Measurements from ENCODE around the gene ZNF221.

The ZNF221 gene

DNA sequence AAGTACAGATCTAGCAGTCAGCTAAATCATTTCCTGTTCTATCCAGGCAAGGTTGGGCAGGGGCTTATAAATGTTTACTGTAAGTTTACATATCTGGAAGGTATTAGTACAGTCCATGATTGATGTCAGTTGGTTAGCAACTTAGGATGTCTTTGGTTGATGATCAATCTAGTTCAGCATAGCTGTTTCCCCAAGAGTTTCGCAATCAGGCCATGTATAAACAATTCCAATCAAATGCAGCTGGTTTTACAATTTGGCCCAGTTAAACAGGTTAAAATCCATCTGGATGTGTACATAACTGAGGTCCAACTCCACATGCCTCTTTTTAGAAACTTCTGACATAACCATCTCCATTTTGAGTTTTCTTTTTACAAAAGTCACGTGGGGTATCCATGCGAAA lies 6.9 kb downstream of the ZNF221 start:
- H3K36me3 ChIP-seq (ENCODE audit: control insufficient read depth, insufficient read depth, low read length), result peaks cover 6% of the 10 kb centered on the region; the same call in 1 of the 2 replicates
- H3K27me3 ChIP-seq (ENCODE audit: control insufficient read depth, insufficient read depth, low read length), result no peaks in the 10 kb centered on the region
- no peak overlapping the region for H3K9ac ChIP-seq (ENCODE audit: low read depth, low read length)
- no peaks in the 10 kb centered on the region for H3K4me1 ChIP-seq (ENCODE audit: control insufficient read depth, insufficient read depth, low read length)
- H3K9me3 ChIP-seq (ENCODE audit: control insufficient read depth, insufficient read depth, low read length), result peaks cover 38% of the 10 kb centered on the region
- no peak overlapping the region for H3K27ac ChIP-seq (ENCODE audit: low read depth, low read length)
- no peak overlapping the region for H3K4me3 ChIP-seq (ENCODE audit: low read depth, low read length)

GRCh38 chr19:43960411-43960810 lies 9.4 kb downstream of the ZNF221 start:
- no peak overlapping the region for H3K9ac ChIP-seq (ENCODE audit: low read depth, low read length)
- H3K27me3 ChIP-seq (ENCODE audit: control insufficient read depth, insufficient read depth, low read length), result no peaks in the 10 kb centered on the region
- peaks cover 62% of the 10 kb centered on the region for H3K9me3 ChIP-seq (ENCODE audit: control insufficient read depth, insufficient read depth, low read length)
- H3K4me3 ChIP-seq (ENCODE audit: low read depth, low read length), result no peak overlapping the region
- no peaks in the 10 kb centered on the region for H3K4me1 ChIP-seq (ENCODE audit: control insufficient read depth, insufficient read depth, low read length)
- H3K36me3 ChIP-seq (ENCODE audit: control insufficient read depth, insufficient read depth, low read length), result peaks cover 23% of the 10 kb centered on the region
- H3K27ac ChIP-seq (ENCODE audit: low read depth, low read length), result no peak overlapping the region

- Histone ChIP-seq H3K27me3 (ENCODE audit: control insufficient read depth, insufficient read depth, low read length) (no peaks in the 10 kb centered on the region), H3K4me3 (ENCODE audit: low read depth, low read length) (no peak overlapping the region; the same call in 1 of the 2 replicates), H3K36me3 (ENCODE audit: control insufficient read depth, insufficient read depth, low read length) (peaks cover 70% of the 10 kb centered on the region), H3K9ac (ENCODE audit: low read depth, low read length) (no peak overlapping the region), H3K9me3 (ENCODE audit: control insufficient read depth, insufficient read depth, low read length) (peaks cover 84% of the 10 kb centered on the region), H3K27ac (ENCODE audit: low read depth, low read length) (no peak overlapping the region), H3K4me1 (ENCODE audit: control insufficient read depth, insufficient read depth, low read length) (no peaks in the 10 kb centered on the region)
Observed at GRCh38 chr19:43966079-43966694, 15.2 kb downstream of the ZNF221 start.

DNA sequence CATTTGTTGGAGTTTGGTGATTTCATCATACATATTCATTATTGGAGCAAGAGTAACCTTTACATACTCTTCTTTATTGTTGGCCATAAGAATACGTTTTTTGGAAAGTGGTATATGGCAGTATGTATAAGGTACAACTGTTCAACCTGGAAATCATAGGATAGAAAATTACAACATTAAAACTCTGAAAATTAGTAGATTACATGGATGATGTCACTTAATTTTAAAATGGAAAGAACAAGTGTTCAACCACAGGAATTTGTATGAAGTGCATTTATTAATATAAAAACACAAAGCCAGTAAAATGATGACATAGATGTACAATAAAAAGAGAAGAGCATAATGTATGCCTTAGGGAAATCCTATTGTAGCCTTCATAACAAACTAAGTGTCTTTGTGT lies 25.7 kb downstream of the ZNF221 start:
- Histone ChIP-seq H3K27me3 (ENCODE audit: control insufficient read depth, insufficient read depth, low read length) (no peaks in the 10 kb centered on the region), H3K36me3 (ENCODE audit: control insufficient read depth, insufficient read depth, low read length) (no peaks in the 10 kb centered on the region), H3K27ac (ENCODE audit: low read depth, low read length) (no peak overlapping the region), H3K9me3 (ENCODE audit: control insufficient read depth, insufficient read depth, low read length) (peaks cover 58% of the 10 kb centered on the region), H3K9ac (ENCODE audit: low read depth, low read length) (no peak overlapping the region), H3K4me1 (ENCODE audit: control insufficient read depth, insufficient read depth, low read length) (no peaks in the 10 kb centered on the region), H3K4me3 (ENCODE audit: low read depth, low read length) (no peak overlapping the region)

- Histone ChIP-seq H3K4me1 (ENCODE audit: control insufficient read depth, insufficient read depth, low read length) (no peaks in the 10 kb centered on the region), H3K27me3 (ENCODE audit: control insufficient read depth, insufficient read depth, low read length) (no peaks in the 10 kb centered on the region), H3K36me3 (ENCODE audit: control insufficient read depth, insufficient read depth, low read length) (no peaks in the 10 kb centered on the region), H3K4me3 (ENCODE audit: low read depth, low read length) (peak overlapping the region; percentile 27), H3K27ac (ENCODE audit: low read depth, low read length) (no peak overlapping the region), H3K9ac (ENCODE audit: low read depth, low read length) (no peak overlapping the region), H3K9me3 (ENCODE audit: control insufficient read depth, insufficient read depth, low read length) (peaks cover 6% of the 10 kb centered on the region; the same call in 1 of the 2 replicates)
Observed at GRCh38 chr19:43983544-43983911, 32.5 kb downstream of the ZNF221 start.

DNA sequence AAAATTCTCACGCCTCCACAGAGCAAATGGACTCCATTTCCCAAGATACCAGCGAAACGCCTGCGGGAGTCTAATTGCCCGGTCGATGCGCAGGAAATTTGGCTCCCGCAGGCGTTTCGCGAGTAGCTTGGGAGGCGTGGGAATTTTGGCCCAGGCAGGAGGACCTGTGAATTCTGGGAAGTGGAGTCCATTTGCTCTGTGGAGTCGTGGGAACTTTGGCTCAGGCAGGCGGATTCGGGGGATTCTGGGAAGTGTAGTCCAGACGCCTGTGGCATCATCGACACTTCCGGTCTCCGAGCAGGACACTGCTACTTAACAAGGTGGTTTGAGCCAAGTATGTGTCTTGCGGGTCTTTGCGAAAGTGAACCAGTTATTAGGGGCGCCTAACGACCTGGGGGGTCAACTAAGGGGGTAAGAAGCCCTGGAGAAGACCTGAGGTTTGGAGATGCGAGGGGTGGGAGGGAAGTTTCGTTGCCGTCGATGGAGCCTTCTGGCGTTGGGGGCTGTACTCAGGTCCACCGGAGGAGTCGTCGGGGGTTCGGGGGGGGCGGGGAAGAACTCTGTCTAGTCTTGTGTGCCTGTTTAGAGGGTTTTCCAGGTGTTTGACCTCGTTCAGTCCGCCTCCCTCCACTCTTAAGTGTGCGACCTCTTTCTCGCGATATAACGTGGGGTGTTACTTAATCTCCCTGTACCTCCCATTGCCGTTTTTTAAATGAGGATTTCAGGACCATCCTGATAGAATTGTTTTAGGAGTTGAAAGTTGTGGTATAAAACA lies 33.1 kb downstream of the ZNF221 start, which contains the start of gene ZNF155:
Gene ZNF155 (plus strand): TSS at position 277 of the 775 bp plus-strand sequence. CDS start 4,356 bp downstream, outside the sequence.
- Histone ChIP-seq H3K27ac (ENCODE audit: low read depth, low read length) (no peak within 1 kb of the TSS), H3K27me3 (ENCODE audit: control insufficient read depth, insufficient read depth, low read length) (no peaks in the 10 kb centered on the region), H3K36me3 (ENCODE audit: control insufficient read depth, insufficient read depth, low read length) (0 out of 2 replicates have a peak, but pooled peaks cover 2% of the 10 kb centered on the region), H3K4me1 (ENCODE audit: control insufficient read depth, insufficient read depth, low read length) (no peaks in the 10 kb centered on the region), H3K4me3 (ENCODE audit: low read depth, low read length) (peak within 1 kb of the TSS; percentile 97), H3K9me3 (ENCODE audit: control insufficient read depth, insufficient read depth, low read length) (peaks cover 6% of the 10 kb centered on the region; the same call in 1 of the 2 replicates), H3K9ac (ENCODE audit: low read depth, low read length) (peak within 1 kb of the TSS; percentile 50; the same call in 1 of the 2 replicates)

GRCh38 chr19:43984687-43985000 lies 33.6 kb downstream of the ZNF221 start:
- peak overlapping the region; percentile 97 for H3K4me3 ChIP-seq (ENCODE audit: low read depth, low read length)
- peaks cover 7% of the 10 kb centered on the region; the same call in 1 of the 2 replicates for H3K36me3 ChIP-seq (ENCODE audit: control insufficient read depth, insufficient read depth, low read length)
- 0 out of 2 replicates have a peak overlapping the region, but pooled peaks have one; percentile 50 for H3K9ac ChIP-seq (ENCODE audit: low read depth, low read length)
- H3K9me3 ChIP-seq (ENCODE audit: control insufficient read depth, insufficient read depth, low read length), result peaks cover 4% of the 10 kb centered on the region; the same call in 1 of the 2 replicates
- no peak overlapping the region for H3K27ac ChIP-seq (ENCODE audit: low read depth, low read length)
- H3K27me3 ChIP-seq (ENCODE audit: control insufficient read depth, insufficient read depth, low read length), result no peaks in the 10 kb centered on the region
- no peaks in the 10 kb centered on the region for H3K4me1 ChIP-seq (ENCODE audit: control insufficient read depth, insufficient read depth, low read length)

GRCh38 chr19:43997631-43998290 lies 46.7 kb downstream of the ZNF221 start:
- no peaks in the 10 kb centered on the region for H3K9me3 ChIP-seq (ENCODE audit: control insufficient read depth, insufficient read depth, low read length)
- no peaks in the 10 kb centered on the region for H3K4me1 ChIP-seq (ENCODE audit: control insufficient read depth, insufficient read depth, low read length)
- no peak overlapping the region for H3K4me3 ChIP-seq (ENCODE audit: low read depth, low read length)
- H3K27me3 ChIP-seq (ENCODE audit: control insufficient read depth, insufficient read depth, low read length), result no peaks in the 10 kb centered on the region
- no peak overlapping the region for H3K9ac ChIP-seq (ENCODE audit: low read depth, low read length)
- peaks cover 18% of the 10 kb centered on the region; the same call in 1 of the 2 replicates for H3K36me3 ChIP-seq (ENCODE audit: control insufficient read depth, insufficient read depth, low read length)
- H3K27ac ChIP-seq (ENCODE audit: low read depth, low read length), result no peak overlapping the region

DNA sequence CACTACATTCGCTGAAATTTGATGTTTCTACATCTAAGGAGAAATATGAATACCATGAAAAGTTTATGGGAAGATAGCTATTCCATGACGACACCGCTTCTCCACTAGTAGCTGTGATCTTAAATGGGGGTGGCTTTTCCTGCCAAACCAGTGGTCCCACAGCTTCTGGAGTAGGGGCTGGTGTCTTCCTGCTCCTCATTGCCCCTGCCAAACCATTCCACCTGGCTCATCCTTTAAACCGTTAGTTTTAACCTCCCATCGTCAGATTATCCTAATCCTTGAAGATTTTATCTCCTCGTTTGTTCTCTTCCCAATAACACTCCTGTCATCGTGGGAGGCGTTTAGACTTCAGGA lies 51.2 kb downstream of the ZNF221 start:
- peaks cover 5% of the 10 kb centered on the region; the same call in 1 of the 2 replicates for H3K36me3 ChIP-seq (ENCODE audit: control insufficient read depth, insufficient read depth, low read length)
- peak overlapping the region; percentile 91 for H3K4me3 ChIP-seq (ENCODE audit: low read depth, low read length)
- H3K4me1 ChIP-seq (ENCODE audit: control insufficient read depth, insufficient read depth, low read length), result peaks cover 5% of the 10 kb centered on the region; the same call in 1 of the 2 replicates
- 0 out of 2 replicates have a peak overlapping the region, but pooled peaks have one; percentile 55 for H3K9ac ChIP-seq (ENCODE audit: low read depth, low read length)
- H3K27me3 ChIP-seq (ENCODE audit: control insufficient read depth, insufficient read depth, low read length), result no peaks in the 10 kb centered on the region
- H3K9me3 ChIP-seq (ENCODE audit: control insufficient read depth, insufficient read depth, low read length), result no peaks in the 10 kb centered on the region
- H3K27ac ChIP-seq (ENCODE audit: low read depth, low read length), result peak overlapping the region; percentile 5

DNA sequence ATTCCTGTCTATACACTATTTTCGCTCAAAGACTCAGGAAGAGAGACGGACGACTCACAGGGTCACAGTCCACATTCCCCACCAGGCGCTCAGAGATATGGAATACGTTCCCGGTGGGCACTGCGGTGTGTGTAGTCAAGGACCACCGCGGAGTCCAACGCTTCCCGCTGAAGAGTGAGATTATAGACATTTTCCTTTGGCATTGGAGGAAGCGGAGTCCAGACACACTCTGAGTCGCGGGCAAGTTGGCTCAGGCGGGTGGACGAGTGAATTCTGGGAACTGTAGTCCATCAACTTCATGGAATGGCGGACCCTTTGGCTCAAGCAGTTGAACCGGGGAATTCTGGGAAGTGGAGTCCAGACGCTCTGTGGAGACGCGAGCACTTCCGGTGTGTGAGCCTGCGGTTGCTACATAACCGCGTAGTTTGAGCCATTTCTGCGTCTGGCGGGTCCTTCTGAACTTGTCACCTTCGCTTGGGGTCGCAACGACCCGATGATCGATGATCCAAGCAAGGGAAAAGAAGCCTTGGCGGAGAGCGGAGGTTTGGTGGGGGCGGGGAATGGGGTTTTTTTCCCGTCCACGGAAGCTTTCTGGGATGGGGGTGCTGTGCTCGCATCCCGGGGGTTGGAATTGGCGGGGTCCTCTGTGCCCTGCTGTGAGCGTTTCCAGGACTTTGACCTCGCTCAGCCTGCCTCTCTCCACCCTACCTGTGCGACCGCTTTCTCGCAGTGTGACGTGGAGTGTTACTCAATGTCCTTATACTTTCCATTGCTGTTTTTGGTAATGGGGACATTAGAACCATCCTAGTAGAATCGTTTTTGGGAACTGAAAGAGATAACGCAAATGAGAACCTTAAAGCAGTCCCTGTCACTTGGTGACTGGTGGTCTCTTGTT lies 51.8 kb downstream of the ZNF221 start, which contains the start of gene ZNF230:
Gene ZNF230 (plus strand): TSS at position 392 of the 895 bp plus-strand sequence. CDS start 4,122 bp downstream, outside the sequence.
- Histone ChIP-seq H3K27ac (ENCODE audit: low read depth, low read length) (peak within 1 kb of the TSS; percentile 5), H3K27me3 (ENCODE audit: control insufficient read depth, insufficient read depth, low read length) (no peaks in the 10 kb centered on the region), H3K4me3 (ENCODE audit: low read depth, low read length) (peak within 1 kb of the TSS; percentile 91), H3K9me3 (ENCODE audit: control insufficient read depth, insufficient read depth, low read length) (no peaks in the 10 kb centered on the region), H3K9ac (ENCODE audit: low read depth, low read length) (peak within 1 kb of the TSS; percentile 55; the same call in 1 of the 2 replicates), H3K36me3 (ENCODE audit: control insufficient read depth, insufficient read depth, low read length) (peaks cover 10% of the 10 kb centered on the region), H3K4me1 (ENCODE audit: control insufficient read depth, insufficient read depth, low read length) (peaks cover 5% of the 10 kb centered on the region; the same call in 1 of the 2 replicates)
